Skeletal muscle tissue (tissue), 4 donors: ENCODE results near the gene ABCB9. TPM values are rescaled to one million over a fixed set of nuclear protein-coding genes. Genes with fewer than 3 reads are reported as not detected.
A peak's percentile ranks its signal among the peaks of the same experiment; 100 is the strongest.

Source experiments
- H3K27ac ChIP-seq: one replicate; pipeline ENCODE4 v1.7.0; 2013; ENCODE audit warnings: mild to moderate bottlenecking, low read depth, low read length, inconsistent platforms
- H3K27me3 ChIP-seq, 3 donors: one replicate each; pipeline ENCODE4 v1.7.0; 2013; ENCODE audit warnings: low read length in 3 of 3; ENCODE audit not compliant: control insufficient read depth in 3 of 3, insufficient read depth in 3 of 3
- H3K36me3 ChIP-seq, 3 donors: one replicate each; pipeline ENCODE4 v1.7.0; 2013; ENCODE audit warnings: low read length in 3 of 3; ENCODE audit not compliant: control insufficient read depth in 3 of 3, insufficient read depth in 3 of 3
- H3K4me1 ChIP-seq, 3 donors: one replicate each; pipeline ENCODE4 v1.7.0; 2013; ENCODE audit warnings: low read length in 3 of 3, mild to moderate bottlenecking in 3 of 3; ENCODE audit not compliant: control insufficient read depth in 3 of 3, insufficient read depth in 3 of 3
- H3K4me3 ChIP-seq, 3 donors: one replicate each; pipeline ENCODE4 v1.7.0; 2013; ENCODE audit warnings: low read length in 3 of 3
- H3K9ac ChIP-seq, 3 donors: one replicate each; pipeline ENCODE4 v1.7.0; 2013; ENCODE audit warnings: low read length in 3 of 3, mild to moderate bottlenecking in 3 of 3, moderate library complexity in 2 of 3, low read depth in 1 of 3
- H3K9me3 ChIP-seq, 3 donors: one replicate each; pipeline ENCODE4 v1.7.0; 2013; ENCODE audit warnings: low read length in 3 of 3; ENCODE audit not compliant: control insufficient read depth in 3 of 3
- total RNA-seq: library from RNA; depleted of rRNA; stranded (reverse); fragments of >200 nt; gene quantifications from one replicate; pipeline ENCODE4 v1.2.3, GENCODE V29; 2014
- donor health status: Osteomylitis.

Gene ABCB9
- total RNA-seq, 1 donor from 2014 or later: 2.6 TPM

- Histone ChIP-seq H3K9ac (no peak overlapping the region), H3K36me3 (no peaks in the 10 kb centered on the region), H3K9me3 (no peaks in the 10 kb centered on the region), H3K4me3 (no peak overlapping the region), H3K4me1 (peaks cover 11 to 12% (median 11%) of the 10 kb centered on the region in 3 donors), H3K27me3 (no peaks in the 10 kb centered on the region), H3K27ac (no peak overlapping the region)
Measured at GRCh38 chr12:122951406-122951805, 14.9 kb downstream of the ABCB9 start.

GRCh38 chr12:122949816-122950675 lies 16.2 kb downstream of the ABCB9 start:
- Histone ChIP-seq H3K4me1 (peaks cover 11 to 19% (median 19%) of the 10 kb centered on the region in 3 donors), H3K27me3 (no peaks in the 10 kb centered on the region), H3K36me3 (no peaks in the 10 kb centered on the region), H3K9me3 (no peaks in the 10 kb centered on the region), H3K27ac (no peak overlapping the region), H3K9ac (peak overlapping the region in 1 of 3 donors; percentile 3), H3K4me3 (no peak overlapping the region)

- Histone ChIP-seq H3K9ac (no peak overlapping the region), H3K27ac (no peak overlapping the region), H3K4me1 (peaks cover 11 to 26% (median 25%) of the 10 kb centered on the region in 3 donors), H3K27me3 (no peaks in the 10 kb centered on the region), H3K9me3 (no peaks in the 10 kb centered on the region), H3K36me3 (no peaks in the 10 kb centered on the region), H3K4me3 (no peak overlapping the region)
Measured at GRCh38 chr12:122949405-122949804, 16.9 kb downstream of the ABCB9 start.

- Histone ChIP-seq H3K27me3 (no peaks in the 10 kb centered on the region), H3K36me3 (no peaks in the 10 kb centered on the region), H3K4me3 (no peak overlapping the region), H3K9ac (no peak overlapping the region), H3K27ac (no peak overlapping the region), H3K4me1 (peaks cover 11 to 28% (median 26%) of the 10 kb centered on the region in 3 donors), H3K9me3 (no peaks in the 10 kb centered on the region)
Measured at GRCh38 chr12:122948605-122949004, 17.7 kb downstream of the ABCB9 start.

GRCh38 chr12:122947352-122947792 lies 18.9 kb downstream of the ABCB9 start:
- Histone ChIP-seq H3K36me3 (no peaks in the 10 kb centered on the region), H3K27ac (peak overlapping the region; percentile 64), H3K4me3 (no peak overlapping the region), H3K9ac (peak overlapping the region in 2 of 3 donors; percentile 11 to 25), H3K9me3 (no peaks in the 10 kb centered on the region), H3K27me3 (no peaks in the 10 kb centered on the region), H3K4me1 (peaks cover 13 to 30% (median 26%) of the 10 kb centered on the region in 3 donors)

- Histone ChIP-seq H3K9me3 (no peaks in the 10 kb centered on the region), H3K36me3 (no peaks in the 10 kb centered on the region), H3K4me3 (peak overlapping the region in 1 of 3 donors; percentile 13), H3K9ac (peak overlapping the region in 2 of 3 donors; percentile 25 to 57), H3K4me1 (peaks cover 13 to 30% (median 26%) of the 10 kb centered on the region in 3 donors), H3K27me3 (no peaks in the 10 kb centered on the region), H3K27ac (peak overlapping the region; percentile 64)
Measured at GRCh38 chr12:122946690-122947341, 19.4 kb downstream of the ABCB9 start.

- Histone ChIP-seq H3K4me1 (peaks cover 13 to 30% (median 26%) of the 10 kb centered on the region in 3 donors), H3K27ac (no peak overlapping the region), H3K9me3 (no peaks in the 10 kb centered on the region), H3K9ac (no peak overlapping the region), H3K27me3 (no peaks in the 10 kb centered on the region), H3K4me3 (no peak overlapping the region), H3K36me3 (no peaks in the 10 kb centered on the region)
Measured at GRCh38 chr12:122944605-122945592, 21.4 kb downstream of the ABCB9 start.

GRCh38 chr12:122943196-122943595 lies 23.1 kb downstream of the ABCB9 start:
- Histone ChIP-seq H3K4me3 (no peak overlapping the region), H3K27ac (peak overlapping the region; percentile 15), H3K9ac (peak overlapping the region in 1 of 3 donors; percentile 25), H3K27me3 (no peaks in the 10 kb centered on the region), H3K4me1 (peaks cover 13 to 30% (median 27%) of the 10 kb centered on the region in 3 donors), H3K36me3 (no peaks in the 10 kb centered on the region), H3K9me3 (no peaks in the 10 kb centered on the region)

- peaks cover 13 to 32% (median 30%) of the 10 kb centered on the region in 3 donors for H3K4me1 ChIP-seq
- H3K4me3 ChIP-seq: no peak overlapping the region
- peak overlapping the region; percentile 11 for H3K27ac ChIP-seq
- H3K27me3 ChIP-seq: no peaks in the 10 kb centered on the region
- no peak overlapping the region for H3K9ac ChIP-seq
- no peaks in the 10 kb centered on the region for H3K36me3 ChIP-seq
- H3K9me3 ChIP-seq: no peaks in the 10 kb centered on the region
Measured at GRCh38 chr12:122942637-122943036, 23.6 kb downstream of the ABCB9 start.
